ENCODE results near the gene COL11A1.

COL11A1 gene

DNA sequence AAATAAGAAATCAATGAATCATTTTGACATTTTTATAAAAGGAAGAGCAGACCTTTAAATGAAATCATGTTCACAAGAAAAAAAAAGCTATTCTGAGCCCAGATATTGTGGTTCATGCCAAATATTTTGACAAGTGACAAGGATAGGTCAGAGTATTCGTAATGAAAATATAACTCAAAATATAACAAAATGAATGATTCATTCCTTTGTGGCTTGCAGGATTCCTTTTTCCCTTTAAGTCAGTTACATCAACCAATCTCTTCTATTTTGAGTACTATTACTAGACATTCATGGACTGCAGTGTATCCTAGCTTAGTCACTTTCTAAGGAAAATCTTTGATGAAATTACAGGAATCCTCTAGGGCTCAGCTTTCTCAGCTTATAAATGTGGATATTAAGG, 188.7 kb downstream of the COL11A1 start:
- H3K4me3 ChIP-seq (ENCODE audit: low read depth, low read length) = no peak overlapping the region
- POLR2A ChIA-PET = no interaction called here
- H3K36me3 ChIP-seq (ENCODE audit: control insufficient read depth in 2 of 2, insufficient read depth in 1 of 2, low read length in 2 of 2) = no peaks in the 10 kb centered on the region
- no peaks in the 10 kb centered on the region for H3K9me3 ChIP-seq (ENCODE audit: control insufficient read depth, insufficient read depth, low read depth, low read length)
- no peaks in the 10 kb centered on the region for H3K4me1 ChIP-seq (ENCODE audit: control insufficient read depth, insufficient read depth, low read length)
- CTCF ChIA-PET = interaction anchor here (0.6 kb wide), 1 partner anchor 82 kb away, joined by 4 read pairs; no protein-coding TSS in a partner anchor
- no peak overlapping the region for H3K27ac ChIP-seq (ENCODE audit: extremely low read depth, low read depth, low read length)
- TF ChIP-seq KLF9 (tag by site-specific recombination; IDR thresholded peaks at IDR 0.05; ENCODE audit: low read depth) = no peak
- TF ChIP-seq KLF16 (tag by site-specific recombination; IDR thresholded peaks at IDR 0.05) = no peak
- no peak for TF ChIP-seq ZNF214 (tag by site-specific recombination; IDR thresholded peaks at IDR 0.05; ENCODE audit: borderline replicate concordance)
- TF ChIP-seq, protein P1, sequence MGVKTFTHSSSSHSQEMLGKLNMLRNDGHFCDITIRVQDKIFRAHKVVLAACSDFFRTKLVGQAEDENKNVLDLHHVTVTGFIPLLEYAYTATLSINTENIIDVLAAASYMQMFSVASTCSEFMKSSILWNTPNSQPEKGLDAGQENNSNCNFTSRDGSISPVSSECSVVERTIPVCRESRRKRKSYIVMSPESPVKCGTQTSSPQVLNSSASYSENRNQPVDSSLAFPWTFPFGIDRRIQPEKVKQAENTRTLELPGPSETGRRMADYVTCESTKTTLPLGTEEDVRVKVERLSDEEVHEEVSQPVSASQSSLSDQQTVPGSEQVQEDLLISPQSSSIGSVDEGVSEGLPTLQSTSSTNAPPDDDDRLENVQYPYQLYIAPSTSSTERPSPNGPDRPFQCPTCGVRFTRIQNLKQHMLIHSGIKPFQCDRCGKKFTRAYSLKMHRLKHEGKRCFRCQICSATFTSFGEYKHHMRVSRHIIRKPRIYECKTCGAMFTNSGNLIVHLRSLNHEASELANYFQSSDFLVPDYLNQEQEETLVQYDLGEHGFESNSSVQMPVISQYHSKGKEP (tag by site-specific recombination; IDR thresholded peaks at IDR 0.05) = no peak
- TF ChIP-seq GLIS2 (tag by site-specific recombination; IDR thresholded peaks at IDR 0.05) = no peak
- no peak for TF ChIP-seq ZNF560 (tag by site-specific recombination; IDR thresholded peaks at IDR 0.05; ENCODE audit: borderline replicate concordance)
- no peak for TF ChIP-seq ZNF48 (tag by site-specific recombination; IDR thresholded peaks at IDR 0.05)
- TF ChIP-seq, protein P2, sequence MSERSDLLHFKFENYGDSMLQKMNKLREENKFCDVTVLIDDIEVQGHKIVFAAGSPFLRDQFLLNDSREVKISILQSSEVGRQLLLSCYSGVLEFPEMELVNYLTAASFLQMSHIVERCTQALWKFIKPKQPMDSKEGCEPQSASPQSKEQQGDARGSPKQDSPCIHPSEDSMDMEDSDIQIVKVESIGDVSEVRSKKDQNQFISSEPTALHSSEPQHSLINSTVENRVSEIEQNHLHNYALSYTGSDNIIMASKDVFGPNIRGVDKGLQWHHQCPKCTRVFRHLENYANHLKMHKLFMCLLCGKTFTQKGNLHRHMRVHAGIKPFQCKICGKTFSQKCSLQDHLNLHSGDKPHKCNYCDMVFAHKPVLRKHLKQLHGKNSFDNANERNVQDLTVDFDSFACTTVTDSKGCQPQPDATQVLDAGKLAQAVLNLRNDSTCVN (tag by site-specific recombination; optimal IDR thresholded peaks at IDR 0.05) = no peak
- no peak for TF ChIP-seq ZNF76 (tag by site-specific recombination; IDR thresholded peaks at IDR 0.05; ENCODE audit: borderline replicate concordance, low read depth)
- TF ChIP-seq ZNF366 (tag by site-specific recombination; conservative IDR thresholded peaks at IDR 0.05) = no peak
- TF ChIP-seq, protein P3, sequence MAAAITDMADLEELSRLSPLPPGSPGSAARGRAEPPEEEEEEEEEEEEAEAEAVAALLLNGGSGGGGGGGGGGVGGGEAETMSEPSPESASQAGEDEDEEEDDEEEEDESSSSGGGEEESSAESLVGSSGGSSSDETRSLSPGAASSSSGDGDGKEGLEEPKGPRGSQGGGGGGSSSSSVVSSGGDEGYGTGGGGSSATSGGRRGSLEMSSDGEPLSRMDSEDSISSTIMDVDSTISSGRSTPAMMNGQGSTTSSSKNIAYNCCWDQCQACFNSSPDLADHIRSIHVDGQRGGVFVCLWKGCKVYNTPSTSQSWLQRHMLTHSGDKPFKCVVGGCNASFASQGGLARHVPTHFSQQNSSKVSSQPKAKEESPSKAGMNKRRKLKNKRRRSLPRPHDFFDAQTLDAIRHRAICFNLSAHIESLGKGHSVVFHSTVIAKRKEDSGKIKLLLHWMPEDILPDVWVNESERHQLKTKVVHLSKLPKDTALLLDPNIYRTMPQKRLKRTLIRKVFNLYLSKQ (tag by site-specific recombination; IDR thresholded peaks at IDR 0.05; ENCODE audit: borderline replicate concordance) = no peak
- TF ChIP-seq HOXA7 (CRISPR knock-in tag; IDR thresholded peaks at IDR 0.05; ENCODE audit: borderline replicate concordance) = no peak
- TF ChIP-seq ZEB2 (tag by site-specific recombination; IDR thresholded peaks at IDR 0.05) = no peak
- TF ChIP-seq ZBTB21 (tag by site-specific recombination; IDR thresholded peaks at IDR 0.05) = no peak
- no peak for TF ChIP-seq ZBTB20 (tag by site-specific recombination; IDR thresholded peaks at IDR 0.05)
- TF ChIP-seq, protein P4, sequence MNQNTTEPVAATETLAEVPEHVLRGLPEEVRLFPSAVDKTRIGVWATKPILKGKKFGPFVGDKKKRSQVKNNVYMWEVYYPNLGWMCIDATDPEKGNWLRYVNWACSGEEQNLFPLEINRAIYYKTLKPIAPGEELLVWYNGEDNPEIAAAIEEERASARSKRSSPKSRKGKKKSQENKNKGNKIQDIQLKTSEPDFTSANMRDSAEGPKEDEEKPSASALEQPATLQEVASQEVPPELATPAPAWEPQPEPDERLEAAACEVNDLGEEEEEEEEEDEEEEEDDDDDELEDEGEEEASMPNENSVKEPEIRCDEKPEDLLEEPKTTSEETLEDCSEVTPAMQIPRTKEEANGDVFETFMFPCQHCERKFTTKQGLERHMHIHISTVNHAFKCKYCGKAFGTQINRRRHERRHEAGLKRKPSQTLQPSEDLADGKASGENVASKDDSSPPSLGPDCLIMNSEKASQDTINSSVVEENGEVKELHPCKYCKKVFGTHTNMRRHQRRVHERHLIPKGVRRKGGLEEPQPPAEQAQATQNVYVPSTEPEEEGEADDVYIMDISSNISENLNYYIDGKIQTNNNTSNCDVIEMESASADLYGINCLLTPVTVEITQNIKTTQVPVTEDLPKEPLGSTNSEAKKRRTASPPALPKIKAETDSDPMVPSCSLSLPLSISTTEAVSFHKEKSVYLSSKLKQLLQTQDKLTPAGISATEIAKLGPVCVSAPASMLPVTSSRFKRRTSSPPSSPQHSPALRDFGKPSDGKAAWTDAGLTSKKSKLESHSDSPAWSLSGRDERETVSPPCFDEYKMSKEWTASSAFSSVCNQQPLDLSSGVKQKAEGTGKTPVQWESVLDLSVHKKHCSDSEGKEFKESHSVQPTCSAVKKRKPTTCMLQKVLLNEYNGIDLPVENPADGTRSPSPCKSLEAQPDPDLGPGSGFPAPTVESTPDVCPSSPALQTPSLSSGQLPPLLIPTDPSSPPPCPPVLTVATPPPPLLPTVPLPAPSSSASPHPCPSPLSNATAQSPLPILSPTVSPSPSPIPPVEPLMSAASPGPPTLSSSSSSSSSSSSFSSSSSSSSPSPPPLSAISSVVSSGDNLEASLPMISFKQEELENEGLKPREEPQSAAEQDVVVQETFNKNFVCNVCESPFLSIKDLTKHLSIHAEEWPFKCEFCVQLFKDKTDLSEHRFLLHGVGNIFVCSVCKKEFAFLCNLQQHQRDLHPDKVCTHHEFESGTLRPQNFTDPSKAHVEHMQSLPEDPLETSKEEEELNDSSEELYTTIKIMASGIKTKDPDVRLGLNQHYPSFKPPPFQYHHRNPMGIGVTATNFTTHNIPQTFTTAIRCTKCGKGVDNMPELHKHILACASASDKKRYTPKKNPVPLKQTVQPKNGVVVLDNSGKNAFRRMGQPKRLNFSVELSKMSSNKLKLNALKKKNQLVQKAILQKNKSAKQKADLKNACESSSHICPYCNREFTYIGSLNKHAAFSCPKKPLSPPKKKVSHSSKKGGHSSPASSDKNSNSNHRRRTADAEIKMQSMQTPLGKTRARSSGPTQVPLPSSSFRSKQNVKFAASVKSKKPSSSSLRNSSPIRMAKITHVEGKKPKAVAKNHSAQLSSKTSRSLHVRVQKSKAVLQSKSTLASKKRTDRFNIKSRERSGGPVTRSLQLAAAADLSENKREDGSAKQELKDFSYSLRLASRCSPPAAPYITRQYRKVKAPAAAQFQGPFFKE (tag by site-specific recombination; IDR thresholded peaks at IDR 0.05; ENCODE audit: borderline replicate concordance) = no peak
- TF ChIP-seq, protein P5, sequence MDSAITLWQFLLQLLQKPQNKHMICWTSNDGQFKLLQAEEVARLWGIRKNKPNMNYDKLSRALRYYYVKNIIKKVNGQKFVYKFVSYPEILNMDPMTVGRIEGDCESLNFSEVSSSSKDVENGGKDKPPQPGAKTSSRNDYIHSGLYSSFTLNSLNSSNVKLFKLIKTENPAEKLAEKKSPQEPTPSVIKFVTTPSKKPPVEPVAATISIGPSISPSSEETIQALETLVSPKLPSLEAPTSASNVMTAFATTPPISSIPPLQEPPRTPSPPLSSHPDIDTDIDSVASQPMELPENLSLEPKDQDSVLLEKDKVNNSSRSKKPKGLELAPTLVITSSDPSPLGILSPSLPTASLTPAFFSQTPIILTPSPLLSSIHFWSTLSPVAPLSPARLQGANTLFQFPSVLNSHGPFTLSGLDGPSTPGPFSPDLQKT (IDR thresholded peaks at IDR 0.05; ENCODE audit: borderline replicate concordance, low read depth, low read length) = no peak
- no peak for TF ChIP-seq ZNF155 (tag by site-specific recombination; IDR thresholded peaks at IDR 0.05)
- TF ChIP-seq ZNF530 (tag by site-specific recombination; IDR thresholded peaks at IDR 0.05; ENCODE audit: low read depth) = no peak
- no peak for TF ChIP-seq ZNF433 (tag by site-specific recombination; IDR thresholded peaks at IDR 0.05; ENCODE audit: low read depth)
